ENCODE measurements around the gene TIGD3. TPM values are rescaled to one million over a fixed set of nuclear protein-coding genes. Genes with fewer than 3 reads are reported as not detected.

TIGD3 gene
- polyA plus RNA-seq, 4 donors, result 0.55 to 0.90 (median 0.86) TPM

GRCh38 chr11:65386307-65387140 is 32.0 kb downstream of the TIGD3 start, which contains the start of gene FRMD8:
FRMD8 (plus strand) TSS chr11:65386637; CDS start chr11:65387037, 400 bp downstream.
- peak in 2 of 4 donors; percentile 68 to 80 for DNase-seq (ENCODE audit: low read depth in 4 of 4, low spot score in 2 of 4)

DNA sequence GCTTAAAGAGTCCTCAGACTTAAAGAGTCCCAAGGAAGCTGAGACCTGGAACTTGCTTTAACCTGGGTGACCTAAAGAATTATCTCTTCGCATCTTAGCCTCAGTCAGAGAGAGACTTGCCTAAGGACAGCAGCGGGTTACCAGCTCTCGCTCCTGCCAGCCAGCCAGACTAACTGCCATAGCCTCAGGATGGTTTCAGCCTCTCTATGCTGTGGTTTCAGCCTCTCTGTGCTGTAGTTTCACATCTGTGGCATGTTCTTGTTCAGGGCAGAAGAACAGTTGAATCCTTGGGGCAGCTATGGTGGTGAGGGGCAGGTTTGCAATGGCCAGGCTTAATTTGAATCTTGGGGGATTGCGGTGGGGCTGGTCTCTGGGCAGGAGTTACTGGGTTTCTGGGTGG is 34.2 kb downstream of the TIGD3 start:
- no peak for DNase-seq (ENCODE audit: low read depth in 4 of 4, low spot score in 2 of 4)

GRCh38 chr11:65389294-65389980 is 34.9 kb downstream of the TIGD3 start:
- no peak for DNase-seq (ENCODE audit: low read depth in 4 of 4, low spot score in 2 of 4)

- DNase-seq (ENCODE audit: low read depth in 4 of 4, low spot score in 2 of 4), result no peak
These were observed 35.8 kb downstream of the TIGD3 start for GRCh38 chr11:65390099-65390941.

DNA sequence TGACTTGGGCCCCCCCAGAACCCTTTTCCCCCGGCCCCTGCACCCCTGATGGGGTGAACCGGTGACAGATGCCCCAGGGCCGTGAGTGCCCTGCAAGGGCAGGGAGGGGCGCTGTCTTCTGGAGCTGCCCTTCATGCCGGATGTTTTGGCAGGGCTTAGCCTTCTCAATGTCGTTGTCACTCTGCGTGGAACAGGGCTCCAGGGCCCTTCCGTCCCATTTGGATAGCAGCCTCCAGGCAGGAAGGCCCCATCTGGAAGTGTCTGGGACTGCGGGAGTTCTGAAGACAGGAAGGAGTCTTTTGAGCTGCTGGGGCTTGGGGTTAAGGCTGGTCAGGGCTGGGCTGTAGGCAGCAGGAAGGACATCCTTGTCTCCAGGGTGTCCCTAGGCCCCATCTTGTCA is 36.4 kb downstream of the TIGD3 start:
- DNase-seq (ENCODE audit: low read depth in 4 of 4, low spot score in 2 of 4), result no peak

DNA sequence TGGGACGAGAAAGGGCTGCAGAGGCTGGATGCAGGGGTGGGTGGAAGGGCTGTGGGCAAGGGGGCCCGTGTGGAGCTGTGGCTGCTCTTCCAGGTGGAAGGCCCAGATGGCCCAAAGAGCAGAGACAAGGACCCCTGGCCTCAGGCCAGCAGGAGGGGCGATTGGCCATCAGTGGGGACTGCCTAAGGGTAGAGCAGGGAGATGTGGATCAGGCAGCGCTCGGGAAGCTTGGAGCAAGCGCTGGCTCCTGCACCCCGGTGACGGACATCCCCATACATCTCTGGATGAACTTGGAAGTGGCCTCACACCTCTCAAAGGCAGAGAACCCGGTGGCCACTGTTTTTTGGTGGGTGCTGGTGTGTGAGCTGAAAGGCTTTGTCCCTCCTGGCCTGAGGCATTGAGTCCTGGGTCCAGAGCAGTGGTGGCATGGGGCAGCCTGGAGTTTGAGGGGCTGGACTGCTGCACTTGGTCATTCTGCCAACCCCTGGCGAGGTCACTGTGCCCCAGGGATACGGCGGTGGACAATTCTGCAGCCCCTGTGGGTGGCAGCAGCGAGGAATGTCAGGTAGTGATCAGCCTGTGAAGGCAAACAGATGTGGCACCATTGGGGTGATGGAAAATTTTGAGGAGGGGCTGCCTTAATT is 37.8 kb downstream of the TIGD3 start:
- no peak for DNase-seq (ENCODE audit: low read depth in 4 of 4, low spot score in 2 of 4)

DNA sequence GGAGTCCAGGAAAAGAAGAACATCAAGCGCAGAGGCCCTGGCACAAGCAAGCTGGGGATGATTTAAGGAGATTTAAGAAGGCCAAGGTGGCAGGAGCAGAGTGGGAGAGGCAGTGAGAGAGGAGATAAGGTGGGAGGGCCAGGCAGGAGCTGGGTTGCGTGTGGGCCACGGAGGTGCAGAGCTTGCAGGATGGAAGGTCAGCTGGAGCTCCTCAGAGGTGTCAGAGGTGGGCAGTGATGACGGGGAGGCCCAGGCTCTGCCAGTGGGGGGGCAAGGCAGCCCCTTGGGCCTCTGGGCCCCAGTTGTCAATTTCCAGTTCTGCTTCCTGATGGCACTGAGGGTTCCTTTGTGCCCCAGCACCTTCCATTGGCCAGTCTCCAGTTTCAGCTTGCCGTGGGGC is 38.3 kb downstream of the TIGD3 start:
- DNase-seq (ENCODE audit: low read depth in 4 of 4, low spot score in 2 of 4), result no peak

DNA sequence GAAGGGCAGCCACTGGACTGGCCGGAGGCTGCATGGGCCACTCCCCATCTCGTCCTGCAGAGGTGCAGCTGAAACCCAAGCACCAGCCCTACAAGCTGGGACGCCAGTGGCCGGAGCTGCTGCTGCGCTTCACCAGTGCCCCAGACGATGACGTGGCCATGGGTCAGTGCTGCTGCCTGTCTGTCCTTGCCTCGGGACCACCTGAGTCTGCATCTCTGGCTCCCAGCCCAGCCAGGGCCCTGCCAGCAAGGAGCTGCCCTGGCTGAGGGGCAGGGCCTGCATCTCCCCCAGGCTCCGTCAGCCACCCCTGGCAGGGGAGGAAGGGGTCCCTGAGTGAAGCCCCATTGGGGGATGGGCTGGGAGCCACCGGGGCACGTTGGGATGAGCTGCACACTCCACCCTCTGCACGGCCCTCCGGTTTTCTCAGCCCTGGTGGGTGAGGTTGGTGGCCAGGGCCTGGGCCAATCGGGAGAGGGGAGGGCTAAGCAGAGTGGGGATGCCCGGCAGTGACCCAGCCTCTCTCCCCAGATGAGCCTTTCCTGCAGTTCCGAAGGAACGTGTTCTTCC is 39.0 kb downstream of the TIGD3 start:
- DNase-seq (ENCODE audit: low read depth in 4 of 4, low spot score in 2 of 4), result no peak

GRCh38 chr11:65394125-65394536 is 39.6 kb downstream of the TIGD3 start:
- DNase-seq (ENCODE audit: low read depth in 4 of 4, low spot score in 2 of 4), result no peak

DNA sequence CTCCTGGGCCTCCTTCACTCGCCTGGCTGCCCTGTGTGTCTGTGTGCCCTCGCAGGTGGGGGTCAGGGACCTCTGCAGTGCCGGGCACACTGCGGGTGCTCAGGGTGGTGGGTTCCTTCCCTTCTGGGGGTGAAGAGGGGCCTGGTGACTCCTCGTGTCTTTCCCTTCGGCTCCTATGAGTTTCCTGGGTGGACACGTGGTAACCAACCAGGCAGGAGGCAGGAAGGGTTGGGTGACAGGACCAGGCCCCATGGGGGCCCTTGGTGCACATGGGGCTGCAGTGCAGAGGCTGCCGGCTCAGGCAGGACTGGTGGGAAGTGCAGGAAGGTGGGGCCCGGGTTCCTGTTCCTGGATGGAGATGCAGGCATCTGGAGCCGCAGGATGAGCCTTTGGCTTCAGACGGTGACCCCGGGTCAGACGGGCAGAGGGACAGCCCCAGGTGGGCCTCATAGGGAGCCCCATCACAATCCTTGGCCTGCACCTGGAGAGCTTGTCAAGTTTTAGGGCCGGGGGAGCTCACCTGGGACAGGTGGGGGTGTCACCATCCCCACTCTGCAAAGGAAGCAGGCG is 41.5 kb downstream of the TIGD3 start:
- no peak for DNase-seq (ENCODE audit: low read depth in 4 of 4, low spot score in 2 of 4)

DNA sequence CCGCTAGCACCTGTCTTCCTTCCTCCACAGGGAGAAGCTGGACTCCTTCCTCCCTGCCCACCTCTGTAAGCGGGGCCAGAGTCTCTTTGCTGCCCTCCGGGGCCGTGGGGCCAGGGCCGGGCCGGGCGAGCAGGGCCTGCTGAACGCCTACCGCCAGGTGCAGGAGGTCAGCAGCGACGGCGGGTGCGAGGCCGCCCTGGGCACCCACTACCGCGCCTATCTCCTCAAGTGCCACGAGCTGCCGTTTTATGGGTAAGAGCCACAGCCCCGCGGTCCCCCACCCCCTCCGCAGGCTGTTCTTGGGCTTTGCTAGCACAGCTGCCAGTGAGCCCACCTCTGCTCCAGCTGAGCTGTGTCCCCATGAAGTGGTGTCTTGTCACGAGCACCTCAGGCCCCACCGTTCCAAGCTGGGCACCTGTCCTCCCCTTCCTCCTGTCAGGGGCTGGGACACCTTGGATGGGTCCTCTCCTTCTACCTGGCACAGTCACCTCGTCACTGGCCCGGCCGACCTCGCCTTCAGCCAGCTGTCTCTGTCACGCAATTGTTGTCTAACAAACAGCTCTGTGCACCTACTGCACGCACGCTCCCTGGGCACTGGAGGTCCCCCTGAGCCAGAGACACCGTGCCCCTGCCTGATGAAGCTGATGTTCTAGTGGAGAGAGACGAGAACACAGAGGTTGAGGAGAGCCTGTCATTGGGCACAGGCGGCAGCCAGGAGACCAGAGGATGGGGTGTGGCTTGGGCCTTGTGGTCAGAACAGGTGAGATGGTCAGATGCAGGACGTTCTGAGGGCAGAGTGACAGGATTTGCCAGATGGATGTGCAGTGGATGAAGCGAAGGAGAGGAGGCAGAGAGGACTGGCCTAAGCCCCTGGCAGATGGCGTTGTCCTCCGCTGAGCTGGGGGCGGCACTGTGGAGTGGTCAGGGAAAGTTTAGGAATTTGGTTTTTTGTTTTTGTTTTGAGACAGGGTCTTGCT is 42.5 kb downstream of the TIGD3 start:
- no peak for DNase-seq (ENCODE audit: low read depth in 4 of 4, low spot score in 2 of 4)

DNA sequence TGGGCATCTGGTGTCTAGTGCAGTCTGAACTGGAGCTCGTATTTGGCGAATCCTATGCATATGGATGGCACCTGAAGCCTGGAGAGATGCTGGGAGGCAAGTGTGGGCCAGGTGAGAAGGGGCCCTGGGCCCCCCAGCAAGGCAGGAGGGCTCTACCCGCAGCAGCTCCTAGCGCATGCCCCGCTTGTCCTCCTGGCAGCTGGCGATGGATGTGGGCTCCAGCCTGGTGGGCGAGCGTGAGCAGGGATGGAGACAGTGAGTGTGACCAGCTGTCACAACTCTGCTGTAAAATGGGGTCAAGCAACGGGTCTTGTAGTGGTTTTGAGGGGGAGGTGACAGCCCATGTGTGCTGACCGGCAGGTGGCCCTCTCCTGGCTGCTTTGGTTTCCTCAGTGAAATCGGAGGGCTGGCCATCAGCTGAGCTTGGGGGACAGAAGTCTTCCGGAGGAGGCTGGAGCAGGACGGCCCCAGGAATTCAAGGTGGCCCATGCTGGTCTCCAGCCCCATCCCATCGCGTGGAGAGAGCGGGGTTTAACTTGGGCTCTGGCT is 43.9 kb downstream of the TIGD3 start:
- no peak for DNase-seq (ENCODE audit: low read depth in 4 of 4, low spot score in 2 of 4)

- no peak for DNase-seq (ENCODE audit: low read depth in 4 of 4, low spot score in 2 of 4)
These were observed 44.7 kb downstream of the TIGD3 start for GRCh38 chr11:65399249-65399648.

- no peak for DNase-seq (ENCODE audit: low read depth in 4 of 4, low spot score in 2 of 4)
These were observed 45.3 kb downstream of the TIGD3 start for GRCh38 chr11:65399845-65400244.

DNA sequence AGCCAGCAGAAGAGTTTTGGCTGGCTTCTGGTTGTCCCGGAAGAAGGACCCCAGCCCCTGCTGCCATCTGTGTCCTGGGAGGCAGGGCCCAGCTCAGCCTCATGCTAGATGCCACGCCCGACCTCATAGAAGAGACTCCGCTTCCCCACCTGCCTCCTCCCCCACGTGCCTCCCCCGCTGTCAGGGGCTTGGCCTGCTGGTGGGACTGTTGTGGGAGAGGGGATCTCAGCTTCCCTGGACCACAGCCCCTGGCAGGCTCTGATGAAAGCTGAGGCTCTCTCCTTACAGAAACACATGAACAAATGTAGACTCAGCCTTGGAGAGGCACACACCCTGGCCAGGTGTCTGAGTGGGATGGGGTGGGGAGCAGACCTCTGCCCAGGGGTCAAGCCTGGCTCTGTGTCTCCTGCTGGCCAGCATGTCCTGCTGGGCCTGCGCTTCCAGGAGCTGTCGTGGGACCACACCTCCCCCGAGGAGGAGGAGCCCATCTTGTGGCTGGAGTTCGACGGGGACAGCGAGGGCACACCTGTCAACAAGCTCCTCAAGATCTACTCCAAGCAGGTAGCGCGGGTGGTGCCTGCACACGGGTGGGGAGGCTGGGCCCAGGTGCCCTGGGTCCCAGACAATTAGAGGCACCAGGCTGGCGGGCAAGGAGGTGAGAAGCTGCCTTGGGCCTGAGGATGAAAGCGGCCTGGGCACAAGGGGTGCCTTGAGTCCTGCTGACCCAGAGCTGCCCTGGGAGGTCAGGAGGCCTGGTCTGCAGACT is 45.9 kb downstream of the TIGD3 start:
- no peak for DNase-seq (ENCODE audit: low read depth in 4 of 4, low spot score in 2 of 4)

DNA sequence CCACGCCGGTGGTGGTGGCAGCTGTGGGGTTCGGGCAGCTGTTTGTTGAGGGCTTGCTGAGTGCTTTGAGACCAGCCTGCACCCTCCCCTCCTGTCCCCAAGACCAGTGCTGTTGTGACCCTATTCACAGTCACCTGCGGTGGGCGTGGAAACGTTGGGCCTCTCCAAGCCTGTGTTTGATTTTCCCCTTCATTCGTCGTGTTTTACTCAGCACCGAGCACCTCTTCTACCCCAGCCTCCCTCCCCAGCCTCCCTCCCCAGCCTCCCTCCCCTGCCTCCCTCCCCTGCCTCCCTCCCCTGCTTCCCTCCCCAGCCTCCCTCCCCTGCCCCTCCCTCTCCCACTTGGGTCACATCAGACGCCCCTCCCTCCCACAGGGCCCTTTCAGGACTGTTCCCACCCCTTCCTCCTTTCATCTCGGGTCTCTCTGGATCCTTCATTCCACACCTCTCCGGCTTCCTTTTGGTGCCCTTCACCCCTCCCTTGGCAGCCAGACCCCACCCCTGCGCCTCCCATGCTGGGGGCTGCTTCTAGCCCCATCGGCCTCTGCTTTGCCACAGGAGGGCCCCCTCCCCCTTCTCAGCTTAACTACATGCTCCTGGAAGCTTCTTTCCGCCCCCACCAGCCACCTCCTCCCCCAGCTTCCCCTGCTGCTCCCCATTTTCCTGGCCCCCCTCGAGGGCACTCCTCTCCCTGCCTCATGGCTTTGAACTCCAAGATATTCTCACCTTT is 46.7 kb downstream of the TIGD3 start:
- DNase-seq (ENCODE audit: low read depth in 4 of 4, low spot score in 2 of 4), result no peak

- no peak for DNase-seq (ENCODE audit: low read depth in 4 of 4, low spot score in 2 of 4)
These were observed 47.3 kb downstream of the TIGD3 start for GRCh38 chr11:65401803-65402248.

Measured in left renal cortex interstitium (tissue), 4 donors.